GM18507 (cell line): ENCODE measurements around the gene KCTD17.
A peak's percentile ranks its signal among the peaks of the same experiment; 100 is the strongest.
"Not testable (repeated sequence)": the region's sequence is repeated elsewhere in the genome, so short reads cannot be mapped to it uniquely, and the experiment has no call there.

Experiments
- DNase-seq: peaks from one replicate; pipeline ENCODE4 v3.0.0; 2011; ENCODE audit warnings: low read depth; ENCODE audit not compliant: insufficient read length; ENCODE audit errors: extremely low spot score
- FAIRE-seq: peaks from 2 replicates; lab custom pipeline; 2011; peaks lifted over from hg19 to GRCh38; lab: Jason Lieb, UNC

Gene KCTD17

DNA sequence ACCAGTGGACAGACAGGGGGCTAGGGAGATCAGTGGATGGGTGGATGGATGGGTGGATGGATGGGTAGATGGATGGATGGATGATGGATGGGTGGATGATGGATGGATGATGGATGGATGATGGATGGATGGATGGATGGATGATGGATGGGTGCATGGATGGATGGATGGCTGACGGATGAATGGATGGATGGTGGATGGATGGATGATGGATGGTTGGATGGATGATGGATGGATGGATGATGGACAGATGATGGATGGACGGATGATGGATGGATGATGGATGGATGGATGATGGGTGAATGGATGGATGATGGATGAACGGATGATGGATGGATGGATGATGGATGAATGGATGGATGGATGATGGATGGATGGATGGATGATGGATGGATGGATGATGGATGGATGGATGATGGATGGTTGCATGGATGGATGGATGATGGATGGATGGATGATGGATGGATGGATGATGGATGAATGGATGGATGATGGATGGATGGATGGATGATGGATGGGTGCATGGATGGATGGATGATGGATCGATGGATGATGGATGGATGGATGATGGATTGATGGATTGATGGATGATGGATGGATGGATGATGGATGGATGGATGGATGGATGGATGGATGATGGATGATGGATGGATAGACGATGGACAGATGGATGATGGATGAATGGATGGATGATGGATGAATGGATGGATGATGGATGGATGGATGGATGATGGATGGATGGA, 20.5 kb downstream of the KCTD17 start:
- DNase-seq, FAIRE-seq: not testable (repeated sequence)

- FAIRE-seq (no peak), DNase-seq (no peak)
Measured at GRCh38 chr22:37072673-37073072, 21.1 kb downstream of the KCTD17 start.

GRCh38 chr22:37074537-37074936, 23.0 kb downstream of the KCTD17 start:
- DNase-seq (no peak), FAIRE-seq (no peak)

DNA sequence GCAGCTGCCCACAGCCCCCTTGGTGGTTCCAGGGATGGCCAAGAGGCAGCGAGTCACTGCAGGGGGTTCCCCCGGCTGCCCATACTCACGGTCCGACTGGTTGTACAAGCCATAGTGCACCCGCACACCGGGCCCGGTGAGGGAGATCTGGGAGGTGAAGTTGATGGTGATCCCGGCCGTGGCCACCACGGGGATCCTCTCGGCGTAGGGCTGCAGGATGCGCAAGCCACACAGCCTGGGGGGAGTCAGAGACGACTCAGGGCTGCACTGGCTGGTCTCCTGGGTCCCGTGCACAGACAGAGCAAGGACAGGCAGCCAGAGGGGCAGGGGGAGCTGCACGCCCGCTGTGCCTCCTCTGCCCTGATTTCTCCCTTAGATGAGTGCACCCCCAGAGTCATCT, 23.5 kb downstream of the KCTD17 start:
- FAIRE-seq: no peak
- DNase-seq: no peak

- FAIRE-seq (no peak), DNase-seq (no peak)
Measured at GRCh38 chr22:37075822-37076433, 24.4 kb downstream of the KCTD17 start.

DNA sequence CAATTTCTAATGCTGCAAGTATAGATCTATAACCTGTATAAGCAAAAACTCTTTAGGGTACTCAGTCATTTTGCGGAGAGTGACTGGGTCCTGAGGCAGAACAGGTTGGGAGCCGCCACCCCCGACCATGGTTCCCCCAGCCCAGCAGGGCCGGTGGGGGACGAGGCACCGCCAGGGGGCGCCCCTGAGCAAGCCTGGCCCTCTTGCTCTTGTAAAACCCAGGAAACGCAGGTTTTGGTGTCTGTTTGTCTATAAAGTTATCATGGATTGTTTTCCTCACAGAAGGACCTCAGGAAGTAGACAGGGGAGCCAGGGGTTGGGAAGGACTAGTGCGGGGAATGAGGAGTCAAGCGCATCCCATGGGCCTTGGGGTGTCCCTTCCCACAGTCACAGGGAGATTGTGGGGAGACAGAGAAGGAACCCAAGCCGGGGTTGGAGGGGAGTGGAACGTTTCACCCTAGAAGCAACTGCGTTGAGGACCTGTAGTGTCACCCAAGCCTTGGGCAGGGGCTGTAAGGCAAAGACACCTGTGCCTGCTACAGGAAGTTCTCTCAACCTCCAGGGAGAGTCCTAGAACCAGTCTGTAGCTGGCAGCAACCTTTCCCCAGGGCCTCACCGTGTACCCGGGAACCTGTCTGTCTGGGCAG, 26.4 kb downstream of the KCTD17 start:
- FAIRE-seq: peak; percentile 74
- DNase-seq: peak; percentile 84

DNA sequence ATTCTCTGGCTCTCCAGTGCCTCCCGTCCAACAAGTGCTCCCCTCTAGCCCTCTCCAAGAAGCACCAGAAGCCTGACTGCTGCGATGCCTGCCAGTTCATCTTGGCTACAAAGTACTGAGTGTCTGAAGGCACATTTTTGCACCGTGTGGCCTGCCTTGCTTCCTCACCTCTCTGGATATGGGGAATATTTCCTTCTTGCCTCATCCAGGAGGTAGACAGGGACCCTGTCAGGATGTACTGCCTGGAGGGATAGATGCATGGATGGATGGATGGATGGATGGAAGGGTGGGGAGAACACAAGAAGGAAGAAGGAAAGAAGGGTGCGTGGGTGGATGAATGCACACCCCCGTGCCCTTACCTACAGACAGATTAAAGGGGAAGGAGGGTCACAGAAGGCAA, 27.6 kb downstream of the KCTD17 start:
- no peak for FAIRE-seq

DNA sequence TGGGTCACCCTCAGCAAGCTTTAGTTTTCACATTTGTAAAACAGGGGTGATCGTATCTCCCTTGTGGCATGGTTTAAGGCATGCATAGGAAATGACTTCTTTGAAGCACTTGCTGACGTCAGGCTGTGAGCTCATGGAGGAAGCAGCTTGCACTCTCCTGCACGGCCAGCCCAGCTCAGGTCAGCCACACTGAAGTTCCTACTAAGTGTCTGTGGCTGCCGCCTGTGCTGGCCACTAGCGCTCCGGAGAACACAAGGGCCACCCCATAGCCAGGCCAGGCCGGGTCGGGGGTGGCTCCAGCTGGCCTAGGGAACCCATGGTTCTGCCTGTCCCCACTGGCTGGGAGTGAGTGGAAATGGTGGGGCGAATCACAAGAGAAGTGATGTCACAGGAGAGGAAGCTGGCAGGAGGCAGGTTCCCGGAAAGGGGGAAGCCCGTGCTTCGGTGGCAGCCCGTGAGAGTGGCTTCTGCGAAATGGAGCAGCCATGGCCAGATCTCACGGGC, 28.2 kb downstream of the KCTD17 start:
- FAIRE-seq (peak; percentile 38), DNase-seq (no peak)

More for the DNA sequence above, 27.6 kb downstream of the KCTD17 start:
- DNase-seq: no peak

DNA sequence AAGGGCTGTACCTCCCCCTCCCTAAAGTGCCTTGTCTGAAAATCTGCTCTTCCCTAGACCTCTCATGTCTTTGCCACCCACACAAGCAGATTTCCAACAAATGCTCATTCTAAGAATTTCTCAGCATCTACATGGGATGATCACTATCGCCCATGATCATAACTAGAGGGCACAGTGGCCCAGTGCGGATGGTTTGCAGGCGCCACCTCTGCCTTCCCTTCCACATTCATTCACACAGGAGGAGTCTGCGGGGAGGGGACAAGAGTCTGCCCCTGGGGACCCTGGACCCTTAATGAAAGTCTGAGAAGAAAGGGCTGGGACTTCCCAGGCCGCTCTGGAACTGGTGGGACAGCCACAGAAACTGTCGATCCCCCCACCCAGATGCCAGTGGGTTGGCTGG, 28.9 kb downstream of the KCTD17 start:
- DNase-seq (no peak), FAIRE-seq (no peak)

DNA sequence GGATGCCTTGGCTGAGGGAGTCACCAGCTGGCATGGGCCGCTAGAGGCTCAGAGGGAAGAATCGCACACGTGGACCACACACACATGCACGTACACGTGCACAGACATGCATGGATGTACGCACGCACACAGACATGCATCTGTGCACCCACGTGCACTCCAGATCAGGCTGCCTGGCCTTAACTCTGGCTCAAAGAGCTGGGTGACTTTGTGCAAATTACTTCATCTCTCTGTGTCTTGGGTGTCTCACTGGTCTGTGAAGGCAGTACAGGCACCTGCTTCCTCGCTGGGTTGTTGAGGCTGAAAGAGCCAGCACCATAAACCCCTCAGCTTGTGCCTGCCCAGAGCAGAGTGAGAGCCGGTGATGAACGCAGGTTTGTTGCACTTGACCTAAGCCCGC, 29.3 kb downstream of the KCTD17 start:
- FAIRE-seq: no peak

DNA sequence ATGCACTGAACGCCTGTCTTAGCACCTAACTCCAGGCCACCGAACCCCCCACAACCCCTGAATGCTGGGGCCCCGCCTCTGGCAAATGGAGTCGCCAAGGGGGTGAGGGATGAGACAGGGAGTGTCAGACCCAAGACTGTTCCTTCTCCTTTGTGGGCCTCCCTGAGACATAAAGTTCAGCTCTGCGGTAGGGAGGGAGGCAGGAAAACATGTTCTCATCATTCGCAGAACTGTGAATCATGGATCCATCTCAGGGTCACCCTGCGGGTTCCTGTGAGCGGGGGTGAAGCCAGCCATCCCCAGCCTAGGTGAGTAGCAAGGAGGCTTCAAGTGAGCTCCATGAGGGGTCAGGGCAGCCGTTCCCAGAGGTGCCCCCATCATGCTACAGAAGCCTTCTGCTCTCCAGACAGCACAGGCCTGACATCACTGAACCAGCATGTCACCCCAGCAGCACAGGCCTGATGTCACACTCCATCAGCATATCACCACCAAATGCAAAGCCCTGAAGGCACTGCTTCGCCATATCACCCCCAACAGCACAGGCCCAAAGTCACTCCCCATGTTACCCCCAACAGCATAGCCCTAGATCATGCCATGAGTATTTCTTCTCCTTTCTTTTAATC, 30.8 kb downstream of the KCTD17 start:
- DNase-seq (no peak), FAIRE-seq (no peak)

More for the DNA sequence above, 29.3 kb downstream of the KCTD17 start:
- no peak for DNase-seq

- no peak for DNase-seq
- no peak for FAIRE-seq
Measured at GRCh38 chr22:37083914-37084313, 32.4 kb downstream of the KCTD17 start.

DNA sequence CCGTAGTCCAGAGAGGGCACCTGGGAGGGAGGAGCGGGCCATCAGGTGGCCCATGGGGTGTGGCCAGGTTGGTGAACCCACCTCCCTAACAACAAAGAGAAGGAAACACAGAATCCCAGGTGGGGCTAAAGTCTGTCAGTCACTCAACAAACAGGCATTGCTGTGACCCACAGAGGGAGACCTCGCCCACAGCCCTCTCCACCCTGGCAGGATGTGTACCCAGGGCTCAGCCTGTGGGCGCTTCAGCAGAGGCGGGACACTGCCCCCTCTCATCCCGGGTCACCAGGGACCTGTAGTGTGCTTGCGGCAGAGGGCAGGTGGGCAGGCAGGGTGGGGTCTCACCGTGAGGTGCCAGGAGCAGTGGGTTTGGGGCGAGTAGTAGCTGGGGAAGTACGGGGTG, 32.8 kb downstream of the KCTD17 start:
- no peak for FAIRE-seq

DNA sequence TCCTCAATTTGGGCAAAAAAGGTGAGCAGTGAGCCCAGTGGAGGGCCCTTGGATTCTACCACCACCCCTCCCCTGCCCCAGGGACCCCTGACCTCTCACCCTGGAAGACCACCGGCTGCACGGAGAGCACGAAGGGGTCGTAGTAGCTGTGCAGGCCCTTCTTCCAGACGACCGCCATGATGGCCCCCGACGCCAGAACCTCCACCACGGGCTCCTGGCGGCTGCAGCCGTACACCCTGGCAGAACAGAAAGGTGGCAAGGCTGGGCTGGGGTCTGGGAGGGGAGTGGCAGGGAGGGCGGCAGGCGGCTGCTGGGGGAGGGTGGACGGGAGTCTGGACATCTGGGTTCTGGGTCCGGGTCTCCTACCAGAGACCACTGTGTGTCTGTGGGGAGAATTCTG, 34.6 kb downstream of the KCTD17 start:
- FAIRE-seq (no peak), DNase-seq (no peak)

More for the DNA sequence above, 32.8 kb downstream of the KCTD17 start:
- DNase-seq: no peak

DNA sequence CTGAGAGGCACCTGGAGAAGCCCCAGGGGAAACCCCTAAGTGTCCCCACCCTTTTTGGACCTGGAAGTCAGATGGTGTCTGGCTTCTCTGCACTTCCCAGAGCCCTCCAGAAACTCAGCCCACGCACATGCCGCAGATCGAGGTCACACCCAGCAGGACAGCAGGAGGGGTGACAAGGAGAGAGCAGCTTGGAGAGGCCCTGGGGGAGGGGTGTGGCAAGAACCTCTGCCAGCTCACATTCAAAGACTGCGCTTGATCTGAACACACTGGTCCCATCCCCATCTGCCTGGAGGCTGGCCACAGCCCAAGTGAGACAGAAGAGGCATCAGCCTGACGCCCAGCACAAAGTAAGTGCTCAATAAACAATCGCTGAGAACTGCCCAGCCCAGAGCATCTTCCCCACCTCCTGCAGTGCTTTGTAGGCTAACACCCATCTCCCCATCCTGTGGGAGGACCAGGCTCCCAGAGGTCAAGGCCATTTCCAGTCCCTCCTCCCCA, 36.6 kb downstream of the KCTD17 start:
- DNase-seq: no peak
- FAIRE-seq: no peak

DNA sequence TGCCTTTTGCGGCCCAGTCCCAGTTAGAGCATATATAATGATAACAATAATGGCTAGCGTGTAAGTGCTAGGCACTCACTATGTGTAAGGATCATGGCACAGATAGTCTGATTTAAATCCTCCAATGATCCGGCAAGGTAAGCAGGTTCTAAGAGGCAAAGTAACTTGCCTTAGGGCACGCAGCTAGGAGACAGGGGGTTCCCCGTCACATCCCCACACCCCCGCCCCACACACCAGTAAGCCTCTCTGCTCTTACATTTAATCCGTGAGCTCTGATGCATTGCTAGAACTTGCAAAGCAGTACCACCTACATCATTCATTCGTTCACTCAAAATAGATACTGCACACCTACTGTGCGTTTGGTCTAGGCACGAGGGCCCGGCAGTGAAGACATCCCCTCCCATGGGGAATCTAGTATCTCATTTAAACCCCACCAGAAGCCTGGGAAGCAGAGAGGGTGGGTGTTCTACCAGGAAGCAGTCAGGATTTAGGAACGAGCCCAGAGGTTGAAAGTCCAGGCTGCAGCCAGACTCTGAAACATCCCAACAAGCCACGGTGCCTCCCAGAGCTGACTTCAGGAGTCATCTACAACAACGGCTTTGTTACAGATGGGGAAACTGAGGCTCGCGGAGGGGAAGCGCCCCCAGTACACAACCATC, 37.3 kb downstream of the KCTD17 start:
- no peak for FAIRE-seq
- DNase-seq: no peak

DNA sequence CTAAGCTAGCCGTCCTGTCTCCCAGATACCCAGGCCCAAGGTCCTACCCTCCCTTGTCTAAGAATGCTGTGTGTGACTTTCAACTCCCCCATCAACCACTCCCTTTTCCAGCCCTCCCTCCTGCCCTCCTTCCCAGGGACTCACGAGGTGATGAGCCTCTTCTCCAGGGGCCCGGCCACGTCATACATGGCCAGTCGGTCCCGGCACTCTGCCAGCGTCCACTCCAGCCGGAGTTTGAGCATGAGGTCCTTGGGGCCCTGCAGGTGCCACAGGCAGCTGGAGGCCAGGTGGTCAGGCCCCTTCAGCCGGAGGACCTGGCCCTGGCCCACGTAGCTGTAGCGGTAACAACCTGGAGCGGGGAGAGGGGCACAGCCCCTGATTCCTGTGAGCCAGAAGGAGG, 37.9 kb downstream of the KCTD17 start:
- no peak for DNase-seq
- FAIRE-seq: no peak

GRCh38 chr22:37090920-37091695, 39.6 kb downstream of the KCTD17 start:
- FAIRE-seq (no peak), DNase-seq (no peak)

DNA sequence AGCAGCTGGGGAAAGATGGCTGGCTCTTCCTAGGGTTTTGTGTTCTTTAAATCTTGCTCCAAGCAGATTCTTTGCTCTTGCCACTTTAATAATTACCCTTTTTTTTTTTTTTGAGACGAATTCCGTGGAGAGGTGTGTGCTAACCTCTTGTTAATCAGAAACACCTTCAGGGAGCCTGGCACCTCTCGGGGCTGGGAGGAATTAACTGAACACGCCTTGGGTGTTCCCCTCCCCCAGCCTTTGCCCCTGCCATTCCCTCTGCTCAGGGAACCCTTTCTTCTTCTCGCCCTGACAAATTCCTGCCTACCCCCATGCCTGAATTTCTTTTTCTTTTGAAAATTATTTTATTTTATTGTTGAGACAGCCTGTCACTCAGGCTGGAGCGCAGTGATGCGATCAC, 40.5 kb downstream of the KCTD17 start:
- FAIRE-seq: no peak
- no peak for DNase-seq
